Activated T-cell treated with anti-CD3 and anti-CD28 coated beads, Interleukin-2, amount 50 U/mL, for 1 hour (primary cell): ENCODE measurements around the gene DHRS9.
A peak's percentile ranks its signal among the peaks of the same experiment; 100 is the strongest.
"Not testable (repeated sequence)": the region's sequence is repeated elsewhere in the genome, so short reads cannot be mapped to it uniquely, and the experiment has no call there.

Source experiments
- DNase-seq: peaks from one replicate; pipeline ENCODE4 v3.0.0-alpha.2; 2020

DHRS9 gene

DNA sequence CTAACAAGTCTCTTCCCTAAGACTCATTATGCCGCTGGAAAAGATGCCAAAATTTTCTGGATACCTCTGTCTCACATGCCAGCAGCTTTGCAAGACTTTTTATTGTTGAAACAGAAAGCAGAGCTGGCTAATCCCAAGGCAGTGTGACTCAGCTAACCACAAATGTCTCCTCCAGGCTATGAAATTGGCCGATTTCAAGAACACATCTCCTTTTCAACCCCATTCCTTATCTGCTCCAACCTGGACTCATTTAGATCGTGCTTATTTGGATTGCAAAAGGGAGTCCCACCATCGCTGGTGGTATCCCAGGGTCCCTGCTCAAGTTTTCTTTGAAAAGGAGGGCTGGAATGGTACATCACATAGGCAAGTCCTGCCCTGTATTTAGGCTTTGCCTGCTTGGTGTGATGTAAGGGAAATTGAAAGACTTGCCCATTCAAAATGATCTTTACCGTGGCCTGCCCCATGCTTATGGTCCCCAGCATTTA is 26.3 kb downstream of the DHRS9 start:
- no peak for DNase-seq

GRCh38 chr2:169104848-169105247 is 35.5 kb downstream of the DHRS9 start:
- no peak for DNase-seq

DNA sequence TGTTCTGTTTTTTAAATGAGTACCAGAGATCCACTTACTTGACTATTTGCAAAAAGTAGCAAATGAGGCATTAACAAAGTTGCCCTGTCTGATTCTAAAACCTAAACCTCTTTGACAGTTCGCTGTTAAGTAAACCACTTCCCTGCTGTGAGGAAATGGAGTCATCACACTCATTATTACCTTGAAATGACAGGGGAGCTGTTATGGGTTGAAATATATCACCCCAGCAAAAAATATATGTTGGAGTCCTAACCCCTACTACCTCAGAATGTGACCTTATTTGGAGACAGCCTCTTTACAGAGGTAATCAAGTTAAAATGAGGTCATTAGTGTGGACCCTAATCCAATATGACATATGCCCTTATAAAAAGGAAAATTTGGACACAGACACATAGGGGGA is 36.1 kb downstream of the DHRS9 start:
- no peak for DNase-seq

DNA sequence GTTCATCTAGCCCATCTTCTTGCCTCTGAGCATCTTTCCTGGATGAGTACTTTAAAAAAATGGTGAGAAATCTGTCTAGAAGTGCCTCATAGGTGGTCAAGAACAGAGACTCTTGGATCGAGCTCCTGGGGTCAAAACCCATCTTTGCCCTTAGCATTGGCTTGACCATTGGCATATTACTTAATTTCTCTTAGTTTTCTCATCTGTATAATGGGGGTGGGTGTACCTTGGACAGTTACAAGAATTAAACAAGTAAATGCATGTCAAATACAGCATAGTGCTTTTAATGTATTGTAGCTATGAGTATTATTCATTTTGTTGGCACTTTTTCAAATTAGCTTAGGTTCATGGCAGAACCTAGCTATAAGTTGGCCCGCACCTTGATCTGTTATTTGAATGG is 36.8 kb downstream of the DHRS9 start:
- DNase-seq: no peak

GRCh38 chr2:169106563-169107545 is 37.5 kb downstream of the DHRS9 start:
- DNase-seq: no peak

DNA sequence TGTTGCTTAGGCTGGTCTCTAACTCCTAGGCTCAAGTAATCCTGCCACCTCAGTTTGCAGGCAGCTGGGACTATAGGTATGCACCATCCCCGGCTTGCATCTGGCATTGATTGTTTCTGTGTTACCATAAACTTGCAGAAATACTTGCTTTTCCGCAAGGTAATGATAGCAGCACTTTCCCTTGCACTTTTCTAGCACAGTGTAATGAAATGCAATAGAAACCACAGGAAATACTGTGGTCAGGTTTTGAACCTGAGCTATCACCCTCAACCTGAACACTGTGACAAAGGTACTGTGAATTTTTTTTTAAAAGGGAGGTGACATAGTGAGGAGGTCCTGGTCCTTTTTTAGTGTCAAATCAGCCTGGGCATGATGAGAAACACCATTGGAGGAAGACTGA is 38.3 kb downstream of the DHRS9 start:
- DNase-seq: peak; percentile 28

DNA sequence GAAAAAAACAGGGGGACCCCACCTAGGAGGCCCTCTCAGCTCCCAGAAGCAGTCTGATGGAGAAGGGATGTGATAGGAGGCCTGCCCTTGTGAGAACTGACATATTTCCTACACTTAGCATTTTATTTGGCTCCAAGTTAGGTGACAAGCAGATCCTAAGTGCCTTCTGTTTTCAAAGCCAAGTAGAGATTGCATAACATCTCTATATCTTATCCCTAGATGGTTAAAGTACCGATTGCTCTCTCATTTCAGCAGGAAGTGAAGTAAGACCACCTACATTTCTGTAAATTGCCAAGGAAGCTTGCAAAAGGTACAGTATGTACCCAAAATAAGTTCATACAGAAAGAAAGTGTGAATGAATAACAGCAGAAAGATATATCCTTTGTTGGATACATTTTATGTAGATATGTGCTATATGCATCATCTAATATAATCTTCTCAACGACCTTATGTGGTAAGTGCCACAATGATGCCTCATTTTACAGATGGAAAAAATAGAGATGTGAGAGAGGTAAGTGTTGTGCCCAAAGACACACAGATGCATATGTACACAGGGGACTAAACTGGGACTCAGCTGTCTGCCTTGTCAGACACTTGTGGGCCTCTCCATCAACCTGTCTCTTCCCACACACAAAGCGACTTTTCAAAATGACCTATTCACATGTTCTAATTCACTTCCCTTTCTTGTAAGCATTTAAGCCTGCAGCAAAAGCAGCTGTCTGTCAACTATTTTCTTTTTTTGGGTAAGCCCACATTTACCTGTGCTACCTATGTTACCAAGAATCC is 38.9 kb downstream of the DHRS9 start:
- peak; percentile 23 for DNase-seq

DNA sequence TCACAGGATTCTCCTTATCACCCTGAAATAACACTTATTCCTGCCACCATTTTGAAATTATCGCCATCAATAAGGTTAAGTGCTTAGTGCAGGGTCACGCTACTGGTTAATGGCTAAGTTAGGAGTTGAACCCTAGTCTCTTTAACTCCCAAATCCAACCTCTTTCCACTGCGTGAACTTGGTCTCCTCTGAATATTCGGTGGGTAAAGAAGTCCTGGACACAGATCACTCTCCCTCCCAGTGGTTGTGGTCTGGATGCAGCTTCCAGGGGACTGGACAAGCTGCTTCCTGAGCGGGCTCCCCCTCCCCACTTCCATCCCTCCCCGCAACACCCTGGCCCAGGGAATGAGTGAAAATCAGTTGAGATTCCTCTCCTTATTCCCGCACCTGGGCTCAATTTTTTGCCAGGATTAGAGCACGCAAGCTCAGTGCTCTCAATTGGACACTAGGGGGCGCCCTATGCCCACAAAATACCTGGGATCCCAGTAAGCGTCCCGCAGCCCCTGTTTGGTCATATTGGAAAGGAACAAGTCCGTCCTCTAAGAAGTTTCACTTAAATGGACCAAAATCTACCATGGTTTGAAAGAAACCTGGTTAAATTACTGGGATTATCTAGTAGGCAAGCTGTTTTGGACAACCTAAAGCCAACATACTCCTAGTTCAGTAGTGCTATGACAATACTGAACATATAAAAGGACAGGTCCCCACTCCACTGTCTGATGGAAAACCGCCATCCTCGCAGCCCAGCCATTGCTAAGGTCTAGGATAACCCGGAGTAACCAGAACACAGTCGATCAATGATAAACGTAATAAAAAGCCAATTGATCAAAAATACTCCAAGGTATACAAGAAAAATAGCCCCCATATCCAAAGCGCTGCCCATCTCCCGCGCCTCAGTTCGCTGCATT is 40.4 kb downstream of the DHRS9 start:
- DNase-seq: peak; percentile 72

- no peak for DNase-seq
Observed at GRCh38 chr2:169110419-169110818, 41.1 kb downstream of the DHRS9 start.

DNA sequence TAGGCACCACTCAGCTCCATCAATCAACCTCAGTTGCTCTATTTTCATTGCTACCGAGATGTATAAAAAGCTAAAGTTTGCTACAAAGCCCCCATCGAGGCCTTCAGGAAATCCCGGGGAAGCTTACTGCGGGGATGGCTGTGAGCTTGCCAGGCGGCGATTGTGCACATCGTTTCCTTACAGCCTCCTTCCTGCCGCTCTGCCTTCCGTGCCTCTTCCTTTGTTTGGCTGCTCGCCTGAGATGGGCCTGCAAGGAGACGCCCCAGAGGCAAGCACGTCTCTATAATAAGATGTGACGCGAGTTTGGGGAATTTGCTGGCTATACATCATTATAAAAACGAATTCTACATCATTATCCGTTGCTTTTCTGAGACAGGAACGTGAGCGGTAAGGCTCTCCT is 41.6 kb downstream of the DHRS9 start:
- no peak for DNase-seq

GRCh38 chr2:169112841-169113240 is 43.5 kb downstream of the DHRS9 start:
- DNase-seq: no peak

GRCh38 chr2:169114056-169114455 is 44.7 kb downstream of the DHRS9 start:
- no peak for DNase-seq

- no peak for DNase-seq
Observed at GRCh38 chr2:169116327-169116726, 47.0 kb downstream of the DHRS9 start.

DNA sequence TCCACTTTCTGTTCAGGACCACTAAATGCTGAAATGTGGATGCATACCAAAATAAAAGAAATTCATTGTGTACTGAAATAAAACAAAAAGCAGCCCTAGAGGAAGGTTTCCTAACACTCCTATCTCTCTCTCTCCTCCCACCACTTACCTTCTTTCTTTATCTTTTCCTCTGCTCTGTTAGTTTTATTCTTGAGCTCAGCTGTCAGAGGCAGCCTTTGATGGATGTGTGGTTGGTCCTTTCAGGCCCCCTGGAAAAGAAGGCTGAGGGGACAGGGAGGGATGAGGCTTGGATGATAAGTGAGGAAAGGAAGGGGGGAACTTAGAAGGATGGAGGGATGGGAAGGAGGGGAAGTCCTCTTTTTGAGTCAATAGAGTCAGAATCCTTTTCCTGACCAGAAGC is 47.6 kb downstream of the DHRS9 start:
- DNase-seq: no peak

DNA sequence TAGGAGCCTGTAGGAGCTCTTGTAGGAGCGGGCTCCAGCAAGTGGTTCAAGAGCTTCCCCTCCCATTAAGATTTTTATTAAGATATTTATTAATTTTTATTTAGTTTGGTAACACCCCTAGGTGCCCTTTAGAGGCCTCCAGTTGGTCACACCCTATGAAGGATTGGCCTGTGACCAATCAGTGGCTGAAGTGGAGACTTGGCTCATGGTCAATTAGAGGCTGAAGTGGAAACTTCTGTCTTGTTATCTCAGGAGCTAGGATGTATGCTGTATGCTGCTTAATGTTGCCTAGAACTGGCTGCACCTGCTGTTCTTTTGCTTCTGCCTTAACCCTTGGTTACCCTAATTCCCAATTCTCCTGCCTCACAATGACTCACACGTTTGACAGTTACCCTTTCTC is 48.7 kb downstream of the DHRS9 start:
- no peak for DNase-seq

GRCh38 chr2:169119123-169119760 is 49.9 kb downstream of the DHRS9 start:
- no peak for DNase-seq

DNA sequence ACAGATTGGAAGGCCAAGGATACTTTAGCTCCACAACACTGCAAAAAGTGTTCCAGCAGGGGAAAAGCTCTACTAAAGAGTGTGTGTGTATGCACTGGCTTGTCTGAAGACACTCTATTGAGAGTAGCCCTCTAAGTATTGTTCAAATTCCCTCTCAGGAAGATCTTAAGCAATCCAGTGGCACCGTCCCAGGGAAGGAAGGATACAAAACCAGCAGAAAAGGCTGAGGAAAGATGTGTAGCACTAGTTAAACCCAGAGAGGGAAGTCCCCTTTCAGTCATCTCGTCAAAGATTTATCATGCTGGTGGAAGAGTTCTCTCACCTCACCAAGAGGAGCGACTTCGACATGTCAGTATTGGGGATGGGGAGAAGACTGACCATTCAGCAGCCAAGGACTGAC is 50.5 kb downstream of the DHRS9 start:
- DNase-seq: no peak

DNA sequence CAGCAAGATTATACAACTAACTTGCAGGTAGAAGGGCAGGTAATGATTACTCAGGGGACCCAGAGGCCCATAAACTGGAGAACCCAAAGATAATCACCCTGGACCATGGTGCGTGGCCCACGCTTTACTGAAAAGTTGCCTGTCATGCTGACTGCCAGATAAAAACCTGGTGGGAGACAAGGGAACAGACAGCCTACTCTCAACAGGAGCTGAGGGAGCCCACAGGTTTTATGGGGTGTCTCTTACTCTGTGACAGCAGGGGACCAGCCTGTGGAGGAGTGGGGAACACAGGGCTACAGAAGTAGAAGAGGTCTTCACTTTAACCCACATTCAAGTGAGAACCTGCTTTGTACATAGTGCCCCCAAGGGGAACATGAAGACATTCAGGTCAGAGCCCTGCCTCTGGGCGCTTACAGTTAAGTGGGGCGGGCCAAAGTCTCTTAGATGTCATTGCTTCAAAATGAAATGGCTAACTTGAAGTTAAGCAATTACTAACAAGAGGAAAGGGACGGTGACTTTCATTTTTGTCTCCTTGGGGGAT is 60.4 kb downstream of the DHRS9 start:
- no peak for DNase-seq

GRCh38 chr2:169131587-169132512 is 62.5 kb downstream of the DHRS9 start:
- DNase-seq: no peak

DNA sequence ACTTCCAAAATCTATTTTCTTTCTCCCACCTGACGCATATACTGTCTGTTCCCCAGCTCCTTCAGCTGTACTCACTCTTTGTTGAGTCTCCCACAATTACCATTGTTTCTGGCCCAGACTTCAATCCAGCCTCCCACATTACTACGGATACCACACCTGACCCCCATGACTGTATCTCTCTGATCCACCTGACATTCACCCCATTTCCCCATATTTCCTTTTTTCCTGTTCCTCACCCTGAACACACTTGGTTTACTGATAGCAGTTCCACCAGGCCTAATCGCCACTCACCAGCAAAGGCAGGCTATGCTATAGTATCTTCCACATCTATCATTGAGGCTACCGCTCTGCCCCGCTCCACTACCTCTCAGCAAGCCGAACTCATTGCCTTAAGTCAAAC is 64.9 kb downstream of the DHRS9 start:
- DNase-seq: not testable (repeated sequence)

GRCh38 chr2:169136428-169136827 is 67.1 kb downstream of the DHRS9 start:
- DNase-seq: not testable (repeated sequence)
